HL-60 (cell line): ENCODE measurements around the gene CTBP2.

Source experiments
- DNase-seq, 2 experiments: peaks; one replicate each; pipeline ENCODE4 v3.0.0-alpha.2; 2010 to 2020; ENCODE audit warnings: low read depth in 1 of 2, low spot score in 1 of 2
- H3K27ac ChIP-seq: fragments of 250-450 bp; sonication (Bioruptor Pico); replicated peaks from 2 replicates; pipeline ENCODE4 v1.5.1; 2020; ENCODE audit warnings: mild to moderate bottlenecking, moderate library complexity
- H3K27me3 ChIP-seq: fragments of 250-450 bp; sonication (Bioruptor Pico); 2 replicates; pipeline ENCODE4 v1.5.1; 2021; ENCODE audit warnings: mild to moderate bottlenecking, moderate library complexity; ENCODE audit not compliant: insufficient read depth, poor library complexity, severe bottlenecking
- H3K4me3 ChIP-seq: replicated peaks from 2 replicates; pipeline ENCODE4 v1.5.1; 2011; ENCODE audit warnings: mild to moderate bottlenecking, control low read depth, low read length; ENCODE audit not compliant: insufficient read depth
- GABPA ChIP-seq: IDR thresholded peaks from 2 replicates; pipeline ENCODE4 v1.6.1; 2012; ENCODE audit warnings: low read depth
- POLR2AphosphoS5 ChIP-seq: IDR thresholded peaks from 2 replicates; pipeline ENCODE4 v1.6.1; 2012; ENCODE audit warnings: low read depth
- SPI1 ChIP-seq: IDR thresholded peaks from 2 replicates; pipeline ENCODE4 v1.6.1; 2012; ENCODE audit warnings: low read depth, mild to moderate bottlenecking, borderline replicate concordance
- TF ChIP-seq, protein P1 (sequence below): IDR thresholded peaks from 2 replicates; pipeline ENCODE4 v1.6.1; 2012; ENCODE audit warnings: low read depth; ENCODE audit not compliant: insufficient replicate concordance
- TF ChIP-seq, protein P2 (sequence below): IDR thresholded peaks from one replicate; pipeline ENCODE4 v1.5.1; 2011; ENCODE audit warnings: low read length, control low read depth, inconsistent platforms; ENCODE audit not compliant: insufficient read depth

The CTBP2 gene

DNA sequence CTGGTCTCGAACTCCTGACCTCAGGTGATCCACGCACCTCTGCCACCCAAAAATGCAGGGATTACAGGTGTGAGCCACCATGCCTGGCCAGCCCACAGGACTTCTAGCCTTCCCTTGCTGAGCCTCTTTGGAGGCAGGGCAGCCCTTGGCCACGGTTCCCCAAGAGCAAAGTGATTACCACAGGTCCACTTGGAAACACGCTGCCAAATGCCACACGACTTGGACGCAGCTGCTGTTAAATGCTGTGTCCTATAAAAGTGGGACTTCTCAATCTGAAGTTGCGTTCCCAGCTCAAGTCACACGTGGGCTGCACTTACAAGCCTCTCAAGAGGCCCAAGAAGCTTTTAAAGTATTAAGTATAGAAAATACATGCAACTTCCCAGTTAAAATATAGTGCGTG, 30.1 kb downstream of the CTBP2 start:
- H3K4me3 ChIP-seq = no peak overlapping the region
- no peaks in the 10 kb centered on the region for H3K27me3 ChIP-seq
- H3K27ac ChIP-seq = no peak overlapping the region
- DNase-seq = no peak
- no peak for TF ChIP-seq POLR2AphosphoS5
- no peak for TF ChIP-seq SPI1
- TF ChIP-seq, protein P1, sequence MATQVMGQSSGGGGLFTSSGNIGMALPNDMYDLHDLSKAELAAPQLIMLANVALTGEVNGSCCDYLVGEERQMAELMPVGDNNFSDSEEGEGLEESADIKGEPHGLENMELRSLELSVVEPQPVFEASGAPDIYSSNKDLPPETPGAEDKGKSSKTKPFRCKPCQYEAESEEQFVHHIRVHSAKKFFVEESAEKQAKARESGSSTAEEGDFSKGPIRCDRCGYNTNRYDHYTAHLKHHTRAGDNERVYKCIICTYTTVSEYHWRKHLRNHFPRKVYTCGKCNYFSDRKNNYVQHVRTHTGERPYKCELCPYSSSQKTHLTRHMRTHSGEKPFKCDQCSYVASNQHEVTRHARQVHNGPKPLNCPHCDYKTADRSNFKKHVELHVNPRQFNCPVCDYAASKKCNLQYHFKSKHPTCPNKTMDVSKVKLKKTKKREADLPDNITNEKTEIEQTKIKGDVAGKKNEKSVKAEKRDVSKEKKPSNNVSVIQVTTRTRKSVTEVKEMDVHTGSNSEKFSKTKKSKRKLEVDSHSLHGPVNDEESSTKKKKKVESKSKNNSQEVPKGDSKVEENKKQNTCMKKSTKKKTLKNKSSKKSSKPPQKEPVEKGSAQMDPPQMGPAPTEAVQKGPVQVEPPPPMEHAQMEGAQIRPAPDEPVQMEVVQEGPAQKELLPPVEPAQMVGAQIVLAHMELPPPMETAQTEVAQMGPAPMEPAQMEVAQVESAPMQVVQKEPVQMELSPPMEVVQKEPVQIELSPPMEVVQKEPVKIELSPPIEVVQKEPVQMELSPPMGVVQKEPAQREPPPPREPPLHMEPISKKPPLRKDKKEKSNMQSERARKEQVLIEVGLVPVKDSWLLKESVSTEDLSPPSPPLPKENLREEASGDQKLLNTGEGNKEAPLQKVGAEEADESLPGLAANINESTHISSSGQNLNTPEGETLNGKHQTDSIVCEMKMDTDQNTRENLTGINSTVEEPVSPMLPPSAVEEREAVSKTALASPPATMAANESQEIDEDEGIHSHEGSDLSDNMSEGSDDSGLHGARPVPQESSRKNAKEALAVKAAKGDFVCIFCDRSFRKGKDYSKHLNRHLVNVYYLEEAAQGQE = no peak
- TF ChIP-seq GABPA = no peak
- TF ChIP-seq, protein P2, sequence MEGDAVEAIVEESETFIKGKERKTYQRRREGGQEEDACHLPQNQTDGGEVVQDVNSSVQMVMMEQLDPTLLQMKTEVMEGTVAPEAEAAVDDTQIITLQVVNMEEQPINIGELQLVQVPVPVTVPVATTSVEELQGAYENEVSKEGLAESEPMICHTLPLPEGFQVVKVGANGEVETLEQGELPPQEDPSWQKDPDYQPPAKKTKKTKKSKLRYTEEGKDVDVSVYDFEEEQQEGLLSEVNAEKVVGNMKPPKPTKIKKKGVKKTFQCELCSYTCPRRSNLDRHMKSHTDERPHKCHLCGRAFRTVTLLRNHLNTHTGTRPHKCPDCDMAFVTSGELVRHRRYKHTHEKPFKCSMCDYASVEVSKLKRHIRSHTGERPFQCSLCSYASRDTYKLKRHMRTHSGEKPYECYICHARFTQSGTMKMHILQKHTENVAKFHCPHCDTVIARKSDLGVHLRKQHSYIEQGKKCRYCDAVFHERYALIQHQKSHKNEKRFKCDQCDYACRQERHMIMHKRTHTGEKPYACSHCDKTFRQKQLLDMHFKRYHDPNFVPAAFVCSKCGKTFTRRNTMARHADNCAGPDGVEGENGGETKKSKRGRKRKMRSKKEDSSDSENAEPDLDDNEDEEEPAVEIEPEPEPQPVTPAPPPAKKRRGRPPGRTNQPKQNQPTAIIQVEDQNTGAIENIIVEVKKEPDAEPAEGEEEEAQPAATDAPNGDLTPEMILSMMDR = no peak

DNA sequence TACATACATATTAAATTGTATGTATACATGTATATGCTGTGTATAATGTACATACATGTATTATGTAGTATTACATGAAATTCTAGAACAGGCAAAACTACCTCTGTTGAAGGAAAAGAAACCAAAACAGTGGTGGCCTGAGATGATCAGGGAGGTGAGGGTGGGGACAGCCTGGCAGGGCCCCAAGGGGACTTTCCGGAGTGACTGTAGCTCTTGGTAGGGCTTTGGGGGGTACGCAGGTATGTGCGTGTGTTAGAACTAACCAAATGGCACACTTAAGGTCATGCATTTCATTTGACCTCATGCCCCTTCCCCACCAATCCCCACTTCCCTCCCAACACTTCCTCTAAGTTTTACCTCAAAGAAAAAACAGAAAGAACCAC, 31.3 kb downstream of the CTBP2 start:
- H3K27ac ChIP-seq = no peak overlapping the region
- H3K4me3 ChIP-seq = no peak overlapping the region
- no peak for DNase-seq
- H3K27me3 ChIP-seq = no peaks in the 10 kb centered on the region
- TF ChIP-seq SPI1 = peak; percentile 28; the same call in 1 of the 2 replicates
- TF ChIP-seq, protein P2 = no peak

DNA sequence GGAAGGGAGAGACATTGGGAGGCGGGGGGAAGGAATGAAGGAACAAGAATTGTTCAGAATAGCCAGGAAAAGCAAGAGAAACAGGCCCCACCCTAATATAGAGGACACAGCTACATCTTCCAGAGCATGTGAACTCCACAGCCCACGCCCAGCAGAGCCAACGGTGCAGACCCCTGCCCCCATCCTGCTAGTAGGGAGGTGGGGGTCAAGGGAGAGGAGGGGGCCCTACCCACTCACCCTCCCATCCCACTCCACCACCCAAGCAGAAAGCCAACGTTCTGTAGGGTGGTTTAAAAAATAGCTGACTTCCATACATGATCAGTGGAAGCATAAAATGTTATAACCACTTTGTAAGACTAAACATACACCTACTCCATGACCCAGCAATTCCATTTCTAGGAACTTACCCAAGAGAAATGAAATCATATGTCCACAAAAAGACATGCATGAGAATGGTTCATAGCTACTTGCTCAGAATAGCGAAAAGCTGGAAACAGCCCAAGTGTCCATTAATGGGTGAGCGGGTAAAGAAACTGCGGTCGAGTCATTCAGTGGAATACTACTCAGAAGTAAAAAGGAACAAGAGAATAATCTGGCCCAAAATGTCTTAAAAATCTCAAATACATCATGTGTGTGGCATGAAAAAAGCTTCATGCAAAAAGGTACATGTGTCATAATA, 31.8 kb downstream of the CTBP2 start:
- TF ChIP-seq, protein P2 = no peak
- TF ChIP-seq SPI1 (no peak), POLR2AphosphoS5 (no peak), GABPA (no peak)
- TF ChIP-seq, protein P1 = no peak
- no peaks in the 10 kb centered on the region for H3K27me3 ChIP-seq
- no peak for DNase-seq

DNA sequence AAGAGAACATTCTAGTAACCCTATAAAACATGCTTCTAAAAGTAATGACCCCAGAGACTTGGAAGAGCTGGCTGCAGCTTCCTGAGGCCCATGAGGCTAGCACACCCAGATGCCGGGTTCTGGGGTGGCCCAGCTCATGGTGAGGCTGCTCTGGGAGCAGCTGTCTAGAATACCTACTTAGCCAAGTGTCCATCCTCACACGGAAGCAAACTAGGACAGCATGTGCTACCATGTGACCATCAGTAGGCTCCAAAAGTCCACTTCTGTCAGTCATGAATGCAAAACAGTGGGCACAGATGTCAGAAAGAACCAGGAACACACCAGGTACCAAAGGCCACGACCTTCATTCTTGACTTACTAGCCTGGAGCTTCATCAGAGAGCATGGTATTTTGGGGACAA, 32.4 kb downstream of the CTBP2 start:
- DNase-seq = no peak
- Histone ChIP-seq H3K27ac (no peak overlapping the region), H3K4me3 (no peak overlapping the region), H3K27me3 (no peaks in the 10 kb centered on the region)
- TF ChIP-seq GABPA (no peak), SPI1 (no peak), POLR2AphosphoS5 (no peak)
- TF ChIP-seq, protein P2 = no peak
- TF ChIP-seq, protein P1 = no peak

More for the DNA sequence above, 31.8 kb downstream of the CTBP2 start:
- Histone ChIP-seq H3K27ac (no peak overlapping the region), H3K4me3 (no peak overlapping the region)
